Measurements from ENCODE around the gene PHAF1. TPM values are rescaled to one million over a fixed set of nuclear protein-coding genes. Genes with fewer than 3 reads are reported as not detected.

Gene PHAF1
- total RNA-seq, 4 donors from 2014 or later: 44.0 to 60.9 (median 53.1) TPM

DNA sequence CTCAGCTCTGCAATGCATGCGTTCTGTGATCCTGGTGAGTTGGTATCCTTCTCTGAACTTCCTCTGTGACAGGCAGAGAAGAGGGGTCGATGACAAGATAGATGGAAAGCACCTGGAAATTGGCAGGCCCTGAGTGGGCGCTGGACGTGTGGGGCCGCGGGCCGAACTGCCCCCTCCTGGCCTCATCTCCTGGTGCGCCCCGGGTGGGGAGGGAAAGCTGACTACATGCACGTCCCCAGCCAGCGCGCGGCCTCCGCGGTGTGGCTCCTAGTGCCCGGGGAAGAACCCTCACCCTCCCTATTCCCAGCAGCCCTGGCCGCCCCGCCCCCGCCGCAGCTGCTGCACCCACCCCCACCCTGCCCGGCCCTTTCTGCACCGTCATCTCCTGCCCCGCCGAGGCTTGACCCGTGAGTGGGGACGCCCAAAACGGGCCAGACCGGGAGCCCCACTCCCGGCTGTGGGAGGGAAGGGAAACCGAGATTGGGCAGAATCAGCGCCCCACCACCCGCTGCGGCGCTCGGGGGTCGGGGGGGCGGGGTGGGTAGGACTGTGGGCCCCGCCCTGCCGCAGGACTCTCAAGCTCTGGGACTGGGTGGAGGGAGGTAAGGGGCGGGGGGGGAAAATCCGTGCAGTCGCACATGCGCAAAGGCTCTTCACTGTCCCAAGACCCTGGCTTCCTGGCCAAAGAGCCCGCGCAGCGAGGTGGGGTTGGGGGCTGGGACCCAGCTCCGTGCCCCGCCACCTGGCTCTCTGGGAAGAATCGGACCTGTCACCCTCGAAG lies 60.6 kb downstream of the PHAF1 start, which contains the start of gene NOL3:
TSS of gene NOL3 (plus strand) at position 371 of the 781 bp plus-strand sequence.
- no peaks in the 10 kb centered on the region for H3K9me3 ChIP-seq
- peak within 1 kb of the TSS; percentile 94 for H3K27ac ChIP-seq
- H3K27me3 ChIP-seq: no peaks in the 10 kb centered on the region
- TF ChIP-seq EP300 (IDR thresholded peaks at IDR 0.05): no peak
- TF ChIP-seq, protein P1, sequence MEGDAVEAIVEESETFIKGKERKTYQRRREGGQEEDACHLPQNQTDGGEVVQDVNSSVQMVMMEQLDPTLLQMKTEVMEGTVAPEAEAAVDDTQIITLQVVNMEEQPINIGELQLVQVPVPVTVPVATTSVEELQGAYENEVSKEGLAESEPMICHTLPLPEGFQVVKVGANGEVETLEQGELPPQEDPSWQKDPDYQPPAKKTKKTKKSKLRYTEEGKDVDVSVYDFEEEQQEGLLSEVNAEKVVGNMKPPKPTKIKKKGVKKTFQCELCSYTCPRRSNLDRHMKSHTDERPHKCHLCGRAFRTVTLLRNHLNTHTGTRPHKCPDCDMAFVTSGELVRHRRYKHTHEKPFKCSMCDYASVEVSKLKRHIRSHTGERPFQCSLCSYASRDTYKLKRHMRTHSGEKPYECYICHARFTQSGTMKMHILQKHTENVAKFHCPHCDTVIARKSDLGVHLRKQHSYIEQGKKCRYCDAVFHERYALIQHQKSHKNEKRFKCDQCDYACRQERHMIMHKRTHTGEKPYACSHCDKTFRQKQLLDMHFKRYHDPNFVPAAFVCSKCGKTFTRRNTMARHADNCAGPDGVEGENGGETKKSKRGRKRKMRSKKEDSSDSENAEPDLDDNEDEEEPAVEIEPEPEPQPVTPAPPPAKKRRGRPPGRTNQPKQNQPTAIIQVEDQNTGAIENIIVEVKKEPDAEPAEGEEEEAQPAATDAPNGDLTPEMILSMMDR (IDR thresholded peaks at IDR 0.05): no peak
- TF ChIP-seq POLR2AphosphoS5 (IDR thresholded peaks at IDR 0.05): no peak
- no peak for TF ChIP-seq POLR2A (IDR thresholded peaks at IDR 0.05)
- WGBS: 0% methylated on average over 6 of the region's 50 CpGs
- H3K36me3 ChIP-seq: peaks cover 15% of the 10 kb centered on the region
- H3K4me3 ChIP-seq: peak within 1 kb of the TSS; percentile 56
- H3K4me1 ChIP-seq: peaks cover 73% of the 10 kb centered on the region
- peak in 1 of 2 donors; percentile 90 for DNase-seq (ENCODE audit: low spot score in 2 of 2)

DNA sequence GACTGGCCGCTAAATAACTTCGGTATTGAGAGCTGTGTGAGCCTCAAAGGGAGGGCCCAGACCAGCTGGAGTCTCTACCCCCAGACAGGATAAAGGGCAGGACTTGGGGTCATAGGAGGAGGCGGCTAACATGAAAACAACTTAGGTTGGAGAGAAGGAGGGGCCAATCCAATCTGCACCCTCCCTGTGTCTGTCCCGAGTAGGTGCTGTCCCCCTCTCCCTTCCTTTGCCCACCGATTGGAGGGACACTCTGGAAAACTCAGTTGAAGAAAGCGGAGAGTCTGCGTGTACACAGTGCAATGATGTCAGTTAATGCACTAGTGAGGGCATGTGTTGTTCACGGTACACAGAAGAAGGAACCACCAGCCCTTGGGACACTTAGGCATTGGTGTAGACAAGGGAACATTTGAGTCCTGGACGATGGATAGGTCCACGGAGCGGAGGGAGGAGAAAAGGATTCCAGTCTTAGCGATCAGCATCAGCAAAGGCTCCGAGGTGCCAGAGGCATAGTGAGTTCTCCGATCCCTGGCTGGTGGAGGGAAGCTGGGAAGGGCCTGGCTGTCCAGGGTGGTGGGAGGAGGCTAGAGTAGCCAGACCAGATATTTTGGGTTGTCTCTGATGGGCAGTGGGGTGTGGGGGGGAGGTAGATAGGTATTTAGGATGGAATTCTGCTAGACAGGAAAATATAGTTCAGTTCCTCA lies 61.4 kb downstream of the PHAF1 start:
- no peaks in the 10 kb centered on the region for H3K27me3 ChIP-seq
- H3K27ac ChIP-seq: peak overlapping the region; percentile 94
- H3K4me3 ChIP-seq: peak overlapping the region; percentile 56
- peaks cover 66% of the 10 kb centered on the region for H3K4me1 ChIP-seq
- no peak for DNase-seq (ENCODE audit: low spot score in 2 of 2)
- WGBS: 30% methylated on average over 14 of the region's 14 CpGs
- peaks cover 15% of the 10 kb centered on the region for H3K36me3 ChIP-seq
- no peaks in the 10 kb centered on the region for H3K9me3 ChIP-seq
- TF ChIP-seq POLR2AphosphoS5 (IDR thresholded peaks at IDR 0.05): no peak
- TF ChIP-seq POLR2A (IDR thresholded peaks at IDR 0.05): no peak
- TF ChIP-seq EP300 (IDR thresholded peaks at IDR 0.05): no peak
- TF ChIP-seq, protein P1 (IDR thresholded peaks at IDR 0.05): no peak

DNA sequence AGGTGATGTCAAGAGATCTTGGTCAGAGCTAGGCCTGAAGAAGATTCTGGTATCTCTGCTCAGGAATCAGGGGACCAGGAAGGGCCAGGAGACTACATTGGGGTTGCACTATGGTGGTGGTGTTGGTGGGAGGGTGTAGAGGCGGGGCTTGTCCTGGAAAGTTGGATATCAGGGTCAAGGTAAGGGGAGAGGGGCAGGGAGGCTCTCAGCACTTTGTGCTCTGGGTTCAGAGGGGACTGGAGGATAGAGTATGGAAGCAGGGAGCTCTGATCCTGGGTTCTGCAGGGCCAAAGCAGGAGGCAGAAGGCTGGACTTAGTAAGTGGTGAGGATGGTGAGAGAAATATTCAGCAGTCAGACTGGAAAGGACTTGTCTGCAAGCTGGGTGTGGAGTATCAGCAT lies 63.6 kb downstream of the PHAF1 start:
- Histone ChIP-seq H3K4me1 (peaks cover 76% of the 10 kb centered on the region), H3K9me3 (no peaks in the 10 kb centered on the region), H3K4me3 (peak overlapping the region; percentile 60), H3K27ac (peak overlapping the region; percentile 91), H3K36me3 (no peaks in the 10 kb centered on the region), H3K27me3 (no peaks in the 10 kb centered on the region)
- WGBS: 94% methylated on average over 1 of the region's 1 CpG
- no peak for DNase-seq (ENCODE audit: low spot score in 2 of 2)
- TF ChIP-seq, protein P1 (IDR thresholded peaks at IDR 0.05): no peak
- TF ChIP-seq EP300 (IDR thresholded peaks at IDR 0.05) (no peak), POLR2A (IDR thresholded peaks at IDR 0.05) (no peak), POLR2AphosphoS5 (IDR thresholded peaks at IDR 0.05) (no peak)

DNA sequence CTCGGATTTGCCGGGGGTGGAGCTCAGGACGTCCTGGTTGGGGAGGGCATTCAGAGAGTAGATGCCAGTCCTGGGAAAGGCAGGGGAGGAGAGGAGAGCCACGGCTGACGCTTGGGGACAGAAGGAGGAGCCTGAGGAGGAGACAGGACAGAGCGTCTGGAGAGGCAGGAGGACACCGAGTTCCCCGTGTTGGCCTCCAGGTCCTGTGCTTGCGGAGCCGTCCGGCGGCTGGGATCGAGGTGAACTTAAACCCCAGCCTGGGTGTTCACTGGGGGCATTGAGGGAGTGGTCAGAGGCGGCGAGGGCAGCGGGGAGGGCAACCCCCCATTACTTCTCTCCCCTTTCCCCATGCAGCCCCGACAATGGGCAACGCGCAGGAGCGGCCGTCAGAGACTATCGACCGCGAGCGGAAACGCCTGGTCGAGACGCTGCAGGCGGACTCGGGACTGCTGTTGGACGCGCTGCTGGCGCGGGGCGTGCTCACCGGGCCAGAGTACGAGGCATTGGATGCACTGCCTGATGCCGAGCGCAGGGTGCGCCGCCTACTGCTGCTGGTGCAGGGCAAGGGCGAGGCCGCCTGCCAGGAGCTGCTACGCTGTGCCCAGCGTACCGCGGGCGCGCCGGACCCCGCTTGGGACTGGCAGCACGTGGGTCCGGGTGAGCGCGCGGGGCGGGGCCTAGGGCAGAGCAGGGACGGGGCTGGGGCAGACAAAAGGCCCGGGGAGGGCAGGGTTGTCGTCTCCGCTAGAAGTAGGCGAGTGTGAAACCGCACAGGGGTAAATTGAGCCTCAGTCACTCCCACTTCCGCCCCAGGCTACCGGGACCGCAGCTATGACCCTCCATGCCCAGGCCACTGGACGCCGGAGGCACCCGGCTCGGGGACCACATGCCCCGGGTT lies 64.3 kb downstream of the PHAF1 start:
- peak overlapping the region; percentile 60 for H3K4me3 ChIP-seq
- H3K27ac ChIP-seq: peak overlapping the region; percentile 91
- no peaks in the 10 kb centered on the region for H3K9me3 ChIP-seq
- peak in 1 of 2 donors; percentile 91 for DNase-seq (ENCODE audit: low spot score in 2 of 2)
- WGBS: 2% methylated on average over 42 of the region's 71 CpGs
- peaks cover 79% of the 10 kb centered on the region for H3K4me1 ChIP-seq
- TF ChIP-seq EP300 (IDR thresholded peaks at IDR 0.05): peak; percentile 19
- no peak for TF ChIP-seq POLR2A (IDR thresholded peaks at IDR 0.05)
- TF ChIP-seq POLR2AphosphoS5 (IDR thresholded peaks at IDR 0.05): peak in 2 of 3 donors; percentile 25 to 50
- TF ChIP-seq, protein P1 (IDR thresholded peaks at IDR 0.05): peak; percentile 4 to 48
- no peaks in the 10 kb centered on the region for H3K36me3 ChIP-seq
- H3K27me3 ChIP-seq: no peaks in the 10 kb centered on the region
